ENCODE data around the gene CCBE1.

Gene CCBE1

DNA sequence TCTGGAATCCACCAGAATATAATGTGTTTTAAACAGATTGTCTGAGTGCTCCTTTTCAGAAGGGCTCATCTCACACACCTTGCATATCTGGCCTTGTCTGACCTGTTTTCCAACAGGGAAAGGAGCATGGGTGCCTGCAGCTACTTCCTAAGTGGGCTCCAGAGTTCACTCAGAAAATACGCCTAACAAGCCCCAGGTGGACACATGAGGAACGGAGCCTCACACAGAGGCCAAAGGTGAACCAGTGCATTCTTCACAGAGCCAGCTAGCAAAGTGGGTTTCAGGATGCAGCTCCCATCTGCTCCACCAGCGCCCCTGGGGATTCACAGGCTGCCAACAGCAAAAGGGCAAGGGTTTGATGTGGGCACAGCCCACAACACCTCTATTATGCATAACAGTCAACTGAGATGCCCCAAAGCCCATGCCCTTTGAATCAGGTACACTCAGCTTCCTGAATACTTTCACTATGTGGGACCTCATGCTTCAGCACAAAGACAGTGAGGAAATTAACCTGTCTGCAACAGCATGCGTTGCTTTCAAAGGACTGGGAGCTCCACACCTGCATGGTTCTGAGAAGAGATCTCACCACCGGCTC, 86.6 kb downstream of the CCBE1 start:
- DNase-seq = peak; percentile 23

DNA sequence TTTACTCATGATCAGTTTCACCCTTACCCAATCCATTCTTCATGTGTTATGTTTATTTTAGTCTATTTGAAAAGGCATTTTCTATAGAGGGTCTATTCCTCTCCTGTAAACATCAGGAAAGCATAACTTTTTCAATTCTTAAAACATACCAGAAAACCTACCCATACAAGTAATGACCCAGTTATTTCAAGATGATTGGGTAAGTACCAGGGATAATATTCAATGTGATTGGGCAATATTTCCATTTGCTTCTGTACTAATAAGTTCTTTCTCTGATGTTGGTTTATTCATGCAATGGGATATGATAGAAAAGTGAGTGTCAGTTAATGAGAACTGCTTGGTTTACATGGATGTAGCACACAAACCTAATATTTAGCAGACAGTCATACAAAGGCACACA, 87.6 kb downstream of the CCBE1 start:
- no peak for DNase-seq

DNA sequence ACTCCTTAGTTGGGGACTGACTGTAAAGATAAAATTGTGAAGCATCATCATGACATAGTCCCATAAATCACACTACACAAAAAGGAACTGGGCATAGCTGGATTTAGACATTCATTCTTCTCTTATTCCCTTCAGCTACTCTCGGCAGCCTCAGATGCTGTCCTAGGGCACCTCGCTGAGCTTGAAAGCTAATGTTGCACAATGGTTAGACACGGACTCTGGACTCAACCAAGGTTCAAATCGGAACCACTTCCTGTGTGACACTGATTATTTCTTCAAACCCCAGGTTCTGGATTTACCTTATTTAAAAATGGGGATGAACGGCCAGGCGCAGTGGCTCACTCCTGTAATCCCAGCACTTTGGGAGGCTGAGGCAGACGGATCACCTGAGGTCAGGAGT, 89.8 kb downstream of the CCBE1 start:
- no peak for DNase-seq

DNA sequence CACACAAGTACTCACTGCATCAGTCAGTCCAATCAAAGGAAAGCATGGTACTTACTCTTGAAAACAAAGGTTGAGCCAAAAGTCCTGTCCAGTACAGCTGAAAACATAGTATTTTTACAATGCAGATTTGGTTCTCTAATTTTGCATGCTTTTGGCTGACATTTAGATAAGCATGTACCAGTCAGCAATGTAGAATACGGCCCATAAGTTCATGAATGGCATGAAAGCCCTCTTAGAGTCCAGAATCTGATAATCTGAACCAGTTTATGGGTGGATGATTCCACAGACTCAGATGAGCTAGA, 90.2 kb downstream of the CCBE1 start:
- no peak for DNase-seq

DNA sequence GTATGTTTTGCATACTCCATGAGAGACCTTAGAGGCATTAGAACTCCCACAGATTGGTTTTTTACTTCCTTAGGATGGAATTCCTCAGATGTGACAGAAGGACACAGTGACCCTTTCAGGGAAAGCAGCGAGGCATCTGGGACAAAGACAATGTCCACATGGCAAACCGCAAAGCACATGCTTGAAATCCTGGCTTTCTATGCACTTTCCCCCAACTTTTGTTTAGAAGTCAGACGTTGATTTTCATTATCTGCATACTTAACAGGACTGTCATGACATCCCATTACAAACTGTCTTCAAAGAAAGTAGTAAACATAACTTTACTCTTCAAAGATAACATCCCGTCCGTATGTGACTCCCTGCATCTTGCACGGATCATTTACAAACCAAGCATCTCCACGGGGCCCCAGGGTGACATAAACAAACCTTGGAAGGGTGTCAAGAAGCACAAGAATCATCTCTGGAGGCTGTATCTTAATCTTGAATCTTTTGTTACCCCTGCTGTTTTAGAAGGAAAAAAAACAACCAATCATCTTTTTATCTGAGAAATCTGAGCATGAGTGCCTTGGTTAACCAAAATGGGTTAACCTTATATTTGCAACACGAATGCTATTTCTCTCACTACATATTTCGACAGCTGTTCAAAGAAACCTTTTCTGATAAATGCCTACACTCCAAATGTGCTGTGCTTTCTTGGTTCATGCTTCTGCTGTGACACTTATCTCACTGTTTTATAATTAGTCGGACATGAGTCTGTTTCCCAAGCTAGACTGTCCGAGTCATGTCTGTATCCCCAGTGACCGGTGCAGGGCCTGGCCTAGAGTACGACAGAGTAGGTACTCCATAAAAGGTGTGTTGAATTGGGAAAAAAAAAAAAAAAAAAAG, 90.8 kb downstream of the CCBE1 start:
- DNase-seq = no peak

DNA sequence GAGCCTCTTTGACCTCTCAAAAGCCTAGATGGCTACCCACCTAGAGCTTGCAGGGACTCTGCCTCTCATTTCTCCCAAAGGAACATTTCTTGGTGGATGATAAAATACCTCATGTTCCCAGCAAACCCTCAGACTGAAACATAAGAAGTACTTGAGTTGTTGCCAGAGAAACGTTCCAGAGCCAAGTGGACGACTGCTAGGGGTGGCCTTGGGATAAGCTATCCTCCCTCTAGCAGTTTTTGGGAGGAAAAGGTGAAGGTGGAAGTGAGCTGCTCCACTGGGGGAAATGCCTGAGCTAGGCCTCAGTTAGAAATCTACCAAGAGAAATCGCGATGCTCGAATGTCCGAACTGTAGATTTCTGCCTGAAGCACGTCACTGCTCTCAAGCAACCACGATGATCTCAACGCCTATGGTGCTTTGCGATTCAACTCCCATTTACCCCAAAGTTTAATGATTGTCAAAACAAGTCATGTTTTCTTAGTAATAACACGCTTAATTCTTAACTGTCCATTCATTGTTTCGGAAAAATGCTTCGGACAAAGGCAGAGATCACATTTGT, 91.5 kb downstream of the CCBE1 start:
- DNase-seq = no peak

DNA sequence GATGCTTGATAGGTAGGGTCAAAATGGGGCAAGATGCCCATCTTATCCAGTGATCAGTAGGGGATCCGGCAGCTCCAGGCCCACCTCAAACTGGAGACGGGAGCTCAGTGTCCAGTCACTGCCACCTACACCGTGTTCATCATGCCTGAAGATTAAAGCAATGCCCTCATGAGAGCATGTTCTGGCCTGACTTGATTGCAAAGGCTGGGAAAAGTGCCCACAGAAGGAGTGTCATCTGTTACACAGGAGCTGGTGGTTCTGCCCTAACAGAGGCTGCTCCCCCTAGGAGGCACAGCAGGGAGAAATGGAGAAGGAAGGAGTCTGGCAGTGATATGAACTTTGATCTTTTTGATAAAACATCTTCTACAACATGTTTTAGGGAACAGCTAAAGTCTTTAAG, 92.3 kb downstream of the CCBE1 start:
- no peak for DNase-seq

DNA sequence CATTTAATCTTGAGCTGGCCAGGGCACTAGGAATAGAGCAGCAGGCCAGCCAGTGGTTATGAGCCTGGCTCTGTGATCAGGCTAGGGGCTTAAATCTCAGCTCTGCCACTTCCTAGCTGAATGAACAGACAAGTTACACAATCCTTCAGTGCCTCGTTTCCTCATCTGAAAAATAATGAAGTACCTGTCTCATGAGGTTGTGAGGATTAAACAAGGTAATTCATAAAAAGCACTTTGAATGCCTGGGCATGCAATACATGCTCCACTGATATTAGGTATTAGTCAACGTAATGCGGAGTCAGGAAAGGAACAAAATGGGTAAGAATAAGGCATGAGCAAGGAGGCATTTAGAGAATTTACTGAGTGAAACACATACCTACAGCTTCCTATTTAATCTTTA, 100.2 kb downstream of the CCBE1 start:
- no peak for DNase-seq

DNA sequence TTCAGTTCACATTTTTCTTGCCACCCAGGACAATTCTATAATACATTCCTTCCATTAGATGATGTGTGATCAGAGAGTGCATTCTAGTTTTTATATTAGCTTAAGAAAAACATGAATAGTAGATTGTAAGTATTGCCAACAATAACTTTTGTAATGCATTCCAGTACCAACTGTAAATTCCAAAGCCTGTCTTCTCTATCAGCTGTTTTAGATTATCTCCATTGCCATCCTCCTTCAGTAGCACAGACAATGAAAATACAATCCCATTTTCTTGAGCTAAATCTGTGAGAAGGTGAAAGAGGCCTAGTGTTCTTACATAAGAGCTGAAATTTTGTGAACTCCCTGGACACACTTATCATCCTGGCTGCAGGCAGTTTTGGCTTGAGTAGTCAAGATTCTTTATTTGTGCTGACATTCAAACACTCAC, 103.9 kb downstream of the CCBE1 start:
- no peak for DNase-seq

DNA sequence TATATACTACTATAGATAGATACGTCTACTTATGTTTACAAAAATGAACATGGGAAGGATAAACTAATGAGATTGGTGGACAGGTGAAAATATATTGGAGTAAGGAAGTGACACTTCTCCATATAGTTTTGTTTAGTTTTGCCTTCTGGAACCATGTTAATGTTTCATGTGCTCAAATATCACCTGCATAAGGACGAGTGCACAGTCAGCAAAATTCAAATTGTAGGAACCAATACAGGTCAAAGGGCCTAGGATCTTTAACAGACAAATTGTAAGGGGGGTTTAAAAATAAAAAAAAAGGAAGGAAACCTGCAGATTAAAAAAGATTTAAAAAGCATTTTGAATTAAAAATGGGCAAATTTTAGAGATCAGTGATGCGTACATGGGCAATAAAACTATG, 104.6 kb downstream of the CCBE1 start:
- DNase-seq = no peak

DNA sequence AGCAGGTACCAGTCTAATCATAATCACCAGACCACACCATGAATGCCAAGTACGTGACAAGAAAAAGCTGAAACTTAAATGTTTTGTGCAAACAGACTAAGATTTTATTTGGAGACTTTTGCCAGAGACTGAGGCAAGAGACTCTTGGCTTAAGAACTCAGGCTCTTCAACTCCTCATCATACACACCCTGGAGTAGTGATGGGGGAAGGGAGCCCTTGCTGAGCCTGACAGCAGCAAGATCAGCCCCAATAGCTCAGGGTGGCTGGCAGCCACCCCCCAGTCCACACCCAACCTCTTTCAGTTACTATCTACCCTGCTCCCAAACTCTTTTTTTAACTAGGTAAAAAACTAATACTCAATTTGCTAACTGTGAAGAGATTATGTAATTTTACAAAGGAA, 114.8 kb downstream of the CCBE1 start:
- DNase-seq = no peak

DNA sequence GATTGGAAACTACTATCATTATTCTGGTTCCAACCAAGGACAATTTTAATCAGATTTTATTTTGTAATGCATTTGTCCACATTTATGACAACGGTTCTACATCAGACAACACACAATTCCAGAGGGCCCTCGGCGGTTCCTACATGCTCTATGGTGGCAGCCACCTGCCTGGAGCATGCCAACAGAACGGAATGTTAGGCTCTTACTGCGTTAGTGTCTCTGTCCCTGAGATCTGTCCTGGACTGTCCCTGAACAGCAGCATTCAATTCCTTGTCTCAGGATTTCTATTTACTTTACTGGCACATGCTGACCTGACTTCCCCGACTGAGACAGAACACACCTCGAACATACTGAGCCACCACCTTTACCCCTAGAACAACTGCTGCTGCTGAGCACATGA, 117.7 kb downstream of the CCBE1 start:
- DNase-seq = no peak

DNA sequence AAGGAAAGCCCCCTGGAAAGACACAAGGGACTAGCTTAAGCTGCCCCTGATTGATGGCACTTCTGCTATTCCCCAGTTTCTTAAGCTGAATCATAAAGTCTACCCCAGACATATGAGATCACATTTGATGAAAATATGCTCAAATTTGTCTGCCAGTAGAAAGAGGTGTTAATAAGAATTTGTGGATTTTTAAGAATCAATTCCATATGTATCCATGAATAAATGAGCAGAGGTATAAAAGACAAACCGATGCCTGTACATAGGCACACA, 119.9 kb downstream of the CCBE1 start:
- DNase-seq = no peak

DNA sequence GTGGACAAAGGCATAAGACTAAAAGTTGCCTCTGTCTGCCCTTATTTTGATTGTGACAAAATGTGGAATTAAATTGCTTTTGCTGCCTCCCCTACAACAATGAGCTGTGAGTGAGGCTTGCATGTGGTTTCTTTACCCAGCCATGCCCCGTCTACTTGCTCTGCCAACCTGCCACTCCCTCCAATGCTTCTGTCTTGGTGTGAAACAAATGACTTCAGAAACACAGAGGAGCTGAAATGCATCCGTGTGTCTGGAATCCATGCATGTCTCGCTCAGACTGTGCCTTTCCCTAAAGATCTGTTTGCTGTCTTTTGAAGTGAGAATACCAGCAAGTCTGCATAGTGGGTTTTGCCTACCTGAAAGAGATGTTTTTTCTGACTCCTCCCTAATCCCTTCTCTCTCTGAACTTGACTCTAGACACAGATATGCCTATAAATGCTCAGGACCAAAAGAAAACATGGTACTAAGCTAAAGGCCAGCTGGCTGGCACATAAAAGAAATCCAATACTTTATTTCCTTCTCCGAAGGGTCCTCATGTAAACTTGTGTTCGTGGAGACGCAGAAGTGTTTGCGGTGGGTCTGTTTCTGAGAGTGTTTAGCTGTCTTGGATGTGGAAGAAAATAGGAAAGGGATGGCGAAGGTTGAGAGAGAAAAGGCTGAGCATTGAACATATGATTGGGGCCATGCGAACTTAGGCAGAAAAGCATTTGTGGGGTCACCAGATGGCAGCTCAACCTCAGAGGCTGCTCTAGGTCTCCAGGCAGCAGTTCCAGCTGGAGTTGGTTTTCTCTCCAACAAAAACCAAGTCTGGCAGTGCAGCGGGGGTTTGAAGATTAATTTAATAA, 120.5 kb downstream of the CCBE1 start:
- no peak for DNase-seq

DNA sequence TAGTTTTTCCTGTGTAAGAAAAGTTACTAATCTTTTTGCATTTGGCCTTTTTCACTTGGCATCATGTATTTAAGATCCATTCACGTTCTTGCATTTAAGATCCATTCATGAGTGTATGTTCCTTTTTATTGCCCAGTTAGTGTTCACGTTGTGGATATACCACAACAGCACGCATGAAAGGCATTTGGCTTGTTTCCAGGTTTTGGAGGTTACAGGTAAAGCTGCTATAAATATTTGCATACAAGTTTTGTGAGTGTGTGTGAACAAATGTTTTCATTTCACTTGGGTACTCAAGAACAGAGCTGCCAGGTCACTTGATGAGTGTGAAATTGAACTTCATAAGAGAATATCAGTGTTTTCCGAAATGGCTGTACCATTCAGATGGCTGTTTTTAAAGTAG, 121.2 kb downstream of the CCBE1 start:
- DNase-seq = no peak

DNA sequence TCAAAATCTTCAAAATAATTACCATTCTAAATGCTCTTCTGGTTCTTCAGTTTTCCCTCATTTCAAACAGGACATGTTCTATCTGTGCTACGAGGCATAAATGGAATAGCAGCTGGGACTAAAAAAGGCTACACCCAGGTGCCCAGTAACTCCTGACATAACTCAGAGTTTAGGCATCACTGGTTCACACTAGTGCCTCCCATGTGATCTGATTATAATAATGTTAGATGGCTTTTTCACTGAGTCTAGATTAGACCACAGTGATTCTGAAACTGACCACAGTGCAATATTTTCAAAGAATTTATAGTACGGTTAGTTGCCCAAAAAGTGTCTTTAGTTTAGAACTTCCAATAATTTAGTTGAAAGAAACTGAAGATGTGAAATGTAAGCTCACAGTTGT, 123.3 kb downstream of the CCBE1 start:
- DNase-seq = no peak

DNA sequence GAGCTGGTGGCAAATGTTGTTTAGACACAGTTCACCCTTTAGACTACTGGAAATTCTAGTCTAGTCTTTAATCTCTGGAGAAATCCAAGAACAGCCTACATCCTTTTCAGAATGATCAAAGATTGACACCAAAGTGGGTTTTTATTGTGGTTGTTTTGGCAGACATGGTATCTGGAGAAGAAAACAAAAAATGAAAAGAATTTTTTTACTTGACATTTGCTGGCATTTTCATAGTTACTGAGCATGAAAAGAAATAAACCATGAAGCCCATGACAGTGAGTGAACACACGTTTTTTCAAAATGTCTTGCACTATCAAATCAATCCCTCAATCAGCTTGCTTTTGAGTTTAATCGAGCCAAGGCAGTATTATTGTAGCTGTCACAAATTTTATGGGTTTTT, 125.3 kb downstream of the CCBE1 start:
- no peak for DNase-seq

DNA sequence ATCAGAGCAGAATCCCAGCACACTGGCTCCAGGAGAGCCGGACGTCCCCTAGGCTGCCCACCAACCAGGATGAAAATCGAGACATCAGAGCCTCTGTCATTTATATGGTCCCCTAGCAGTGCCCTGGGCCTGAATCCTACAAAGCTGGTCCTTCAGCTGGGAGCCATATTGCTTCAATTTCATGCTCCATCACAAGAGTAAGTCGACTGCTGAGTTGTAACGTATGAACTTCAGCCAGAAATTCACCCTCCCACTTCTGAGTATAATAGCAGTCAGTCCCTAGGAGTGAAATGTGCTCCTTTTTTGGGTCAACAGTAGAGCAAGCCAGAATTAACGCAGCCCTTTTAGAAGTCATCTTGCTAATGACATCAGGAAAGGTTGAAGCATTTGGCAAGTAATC, 126.4 kb downstream of the CCBE1 start:
- no peak for DNase-seq

DNA sequence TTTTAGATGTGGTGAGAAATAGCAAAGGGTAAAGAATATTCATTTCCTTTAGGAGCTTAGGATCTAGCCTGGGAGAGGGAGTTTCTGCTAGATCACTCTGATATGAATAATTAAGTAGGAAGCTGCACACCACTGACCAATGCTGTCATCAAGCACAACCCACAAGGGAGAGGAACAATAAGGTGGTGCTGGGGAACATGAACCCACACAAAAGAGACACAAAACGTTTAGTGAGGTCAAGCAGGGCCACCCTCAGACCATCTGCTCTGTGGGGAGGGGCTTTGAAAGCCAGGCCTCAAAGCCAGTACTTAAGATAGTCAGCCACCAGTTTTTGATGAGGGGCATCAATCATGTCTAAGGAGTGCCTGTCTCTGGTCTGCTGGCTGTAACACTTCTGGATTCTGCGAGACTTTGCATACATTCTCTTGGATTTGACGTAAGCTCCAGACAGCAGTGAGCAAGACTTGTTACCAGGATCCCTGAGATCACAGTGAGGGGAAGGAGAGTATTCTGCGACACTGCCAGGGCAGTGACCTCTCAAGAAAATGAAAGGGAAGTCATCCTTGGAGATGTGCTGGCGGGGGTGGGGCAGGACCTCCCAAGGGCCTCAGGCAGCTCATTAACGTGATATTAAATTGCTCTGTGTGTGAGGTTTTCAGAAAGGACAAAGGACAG, 127.0 kb downstream of the CCBE1 start:
- DNase-seq = peak; percentile 81

DNA sequence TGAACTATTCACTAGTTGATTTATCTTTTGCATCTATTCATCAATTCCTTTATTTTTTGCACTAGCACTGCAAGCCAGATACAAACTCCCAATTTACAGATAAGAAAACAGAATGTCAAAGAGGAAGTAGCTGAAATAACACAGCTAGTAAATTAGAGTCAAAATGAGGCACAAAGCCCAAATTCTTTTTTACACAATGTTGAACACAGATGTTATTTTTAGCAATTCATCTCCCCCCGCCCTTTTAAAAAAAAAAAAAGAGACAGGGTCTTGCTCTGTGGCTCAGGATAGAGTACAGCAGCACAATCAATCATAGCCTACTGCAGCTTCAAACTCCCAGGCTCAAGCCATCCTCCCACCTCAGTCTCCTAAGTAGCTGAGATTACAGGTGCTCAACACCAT, 127.8 kb downstream of the CCBE1 start:
- no peak for DNase-seq

DNA sequence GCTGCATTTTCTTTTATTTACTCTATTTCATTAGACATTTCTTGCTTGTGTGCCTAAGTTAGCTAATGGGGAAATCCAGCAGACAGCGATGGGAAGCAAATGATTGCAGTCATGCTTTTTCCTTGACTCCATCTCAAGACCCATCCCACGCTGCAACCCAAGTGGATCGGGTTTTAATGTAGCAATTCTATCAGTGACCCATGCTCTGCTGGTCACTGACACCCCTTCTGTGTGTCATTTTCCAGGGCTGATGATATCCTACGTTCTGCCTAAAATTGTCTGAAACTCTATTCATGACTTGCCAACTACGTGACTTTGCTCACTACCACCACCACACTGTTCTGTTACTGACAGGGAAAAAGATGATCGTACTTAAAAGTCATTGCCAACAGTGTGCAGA, 129.8 kb downstream of the CCBE1 start:
- DNase-seq = no peak

DNA sequence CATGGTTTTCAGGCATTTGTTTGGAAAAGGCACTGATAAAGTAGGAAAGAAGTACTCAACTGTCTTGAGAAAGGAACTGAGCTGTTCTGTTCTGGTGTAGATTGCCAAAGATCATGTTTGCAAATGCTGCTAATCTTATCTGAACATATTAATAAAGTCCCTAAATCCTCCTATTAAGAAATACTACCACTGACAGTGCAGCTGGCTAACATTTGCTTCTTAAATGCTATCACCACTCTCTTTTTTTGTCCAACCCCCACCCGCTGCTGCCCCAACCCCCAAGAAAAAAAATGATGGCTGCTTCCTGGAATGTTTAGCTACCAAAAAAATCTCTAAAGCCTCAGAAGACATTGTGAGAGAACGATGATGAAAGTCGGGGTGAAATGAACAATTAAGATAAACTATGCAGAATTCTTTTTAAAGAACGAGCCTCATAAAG, 130.7 kb downstream of the CCBE1 start:
- DNase-seq = no peak

DNA sequence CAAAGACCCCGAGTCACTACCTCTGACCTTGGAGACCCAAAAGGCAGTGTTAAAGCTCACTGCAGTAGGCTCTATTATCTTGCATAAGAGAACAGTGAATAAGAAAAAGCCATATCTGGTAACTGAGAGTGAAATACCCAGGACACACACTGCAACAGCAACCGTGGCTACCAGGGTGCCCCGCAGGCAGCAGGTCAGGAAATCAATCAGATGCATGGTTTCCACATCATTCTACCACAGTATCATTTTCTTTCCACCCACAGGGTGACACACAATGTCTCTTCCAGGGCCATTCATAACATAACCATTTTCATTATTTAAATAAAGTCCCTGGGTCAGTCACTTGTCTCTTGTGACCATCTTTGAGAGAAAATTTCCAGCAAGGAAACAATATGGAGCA, 131.3 kb downstream of the CCBE1 start:
- DNase-seq = no peak

Measured in retina (tissue), 1 donor.